AG10803 (cell line): ENCODE results near the gene EEFSEC.

Source experiments
- DNase-seq: peaks from one replicate; pipeline ENCODE4 v3.0.0; 2010; ENCODE audit warnings: low read depth
- H3K4me3 ChIP-seq: 2 replicates; pipeline ENCODE4 v1.5.1; 2011; ENCODE audit warnings: mild to moderate bottlenecking, low read length, control low read depth
- TF ChIP-seq, protein P1 (sequence below): conservative IDR thresholded peaks from 2 replicates; pipeline ENCODE4 v1.5.1; 2011; ENCODE audit warnings: mild to moderate bottlenecking, low read length, control low read depth, inconsistent platforms

The EEFSEC gene

DNA sequence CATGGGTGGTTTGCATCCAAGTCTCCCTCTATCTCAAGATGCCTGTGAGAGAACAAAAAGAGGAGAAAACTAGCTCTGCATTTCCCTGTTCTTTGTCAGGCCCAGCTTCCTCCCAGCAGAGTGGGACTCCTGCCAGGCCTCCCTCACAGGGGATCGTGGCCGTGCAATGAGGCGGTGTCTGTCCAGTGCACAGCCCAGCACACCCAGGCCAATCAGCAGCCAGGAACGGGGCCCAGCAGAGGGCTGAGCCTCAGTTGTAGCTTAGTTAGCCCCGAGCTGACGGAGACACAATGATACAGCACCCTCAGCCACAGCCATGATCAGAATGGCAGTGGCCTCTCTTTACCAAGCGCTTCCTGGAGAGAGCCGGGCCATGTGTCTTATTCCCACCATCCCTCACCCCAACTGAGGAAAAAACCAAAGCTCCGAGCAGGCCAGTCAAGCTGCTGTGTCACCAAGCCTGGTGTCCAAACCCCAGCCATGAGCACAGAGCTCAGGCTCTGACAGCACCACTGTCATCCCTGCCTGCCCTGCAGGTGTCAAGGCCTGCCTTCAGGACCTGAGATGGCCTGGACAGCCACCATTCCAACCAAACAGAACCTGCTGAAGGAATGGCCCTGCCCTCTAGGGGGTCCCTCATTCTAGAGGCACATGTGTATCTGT, 242.3 kb downstream of the EEFSEC start:
- no peak overlapping the region for H3K4me3 ChIP-seq
- TF ChIP-seq, protein P1, sequence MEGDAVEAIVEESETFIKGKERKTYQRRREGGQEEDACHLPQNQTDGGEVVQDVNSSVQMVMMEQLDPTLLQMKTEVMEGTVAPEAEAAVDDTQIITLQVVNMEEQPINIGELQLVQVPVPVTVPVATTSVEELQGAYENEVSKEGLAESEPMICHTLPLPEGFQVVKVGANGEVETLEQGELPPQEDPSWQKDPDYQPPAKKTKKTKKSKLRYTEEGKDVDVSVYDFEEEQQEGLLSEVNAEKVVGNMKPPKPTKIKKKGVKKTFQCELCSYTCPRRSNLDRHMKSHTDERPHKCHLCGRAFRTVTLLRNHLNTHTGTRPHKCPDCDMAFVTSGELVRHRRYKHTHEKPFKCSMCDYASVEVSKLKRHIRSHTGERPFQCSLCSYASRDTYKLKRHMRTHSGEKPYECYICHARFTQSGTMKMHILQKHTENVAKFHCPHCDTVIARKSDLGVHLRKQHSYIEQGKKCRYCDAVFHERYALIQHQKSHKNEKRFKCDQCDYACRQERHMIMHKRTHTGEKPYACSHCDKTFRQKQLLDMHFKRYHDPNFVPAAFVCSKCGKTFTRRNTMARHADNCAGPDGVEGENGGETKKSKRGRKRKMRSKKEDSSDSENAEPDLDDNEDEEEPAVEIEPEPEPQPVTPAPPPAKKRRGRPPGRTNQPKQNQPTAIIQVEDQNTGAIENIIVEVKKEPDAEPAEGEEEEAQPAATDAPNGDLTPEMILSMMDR: no peak
- DNase-seq: peak; percentile 9

DNA sequence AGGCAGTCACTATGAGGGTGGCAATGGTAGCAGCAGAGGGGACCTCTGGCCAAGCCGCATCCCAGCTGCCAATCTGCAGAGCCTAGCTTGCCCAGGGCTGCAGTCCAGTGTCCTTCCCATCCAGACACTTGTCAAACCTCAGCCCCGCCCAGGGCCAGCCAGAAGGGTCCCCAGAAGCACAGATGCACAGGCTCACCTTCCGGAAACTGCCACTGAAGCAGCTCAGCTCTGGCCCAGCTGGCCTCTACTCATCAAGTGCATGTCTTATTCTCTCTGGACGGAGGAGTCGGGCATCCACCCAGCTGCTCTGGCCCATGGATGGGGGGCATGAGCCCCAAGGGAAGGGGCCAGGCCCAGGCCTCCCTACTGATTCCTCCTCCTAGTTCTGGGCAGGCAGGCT, 244.2 kb downstream of the EEFSEC start:
- no peak for DNase-seq
- TF ChIP-seq, protein P1: no peak
- no peak overlapping the region for H3K4me3 ChIP-seq

DNA sequence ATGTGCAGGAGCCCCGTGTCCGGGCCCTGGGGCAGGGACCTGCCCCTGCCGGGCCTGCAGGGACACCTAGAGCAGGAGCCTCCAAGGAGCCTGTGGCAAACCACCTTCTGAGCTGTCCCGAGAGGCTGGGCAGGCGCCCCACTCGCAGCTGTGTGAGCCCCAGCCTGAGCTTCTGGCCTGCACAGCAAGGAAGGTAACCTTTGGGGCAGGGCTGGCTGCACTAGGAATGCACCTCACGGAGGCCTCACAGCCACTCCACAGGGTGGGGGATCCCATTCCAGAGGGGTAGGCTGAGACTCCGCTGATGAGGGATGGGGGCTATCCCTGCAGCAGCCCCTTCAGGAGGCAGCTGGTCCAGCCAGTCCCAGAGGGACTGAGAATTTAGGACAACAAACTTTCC, 245.3 kb downstream of the EEFSEC start:
- H3K4me3 ChIP-seq: no peak overlapping the region
- DNase-seq: no peak
- TF ChIP-seq, protein P1: no peak

DNA sequence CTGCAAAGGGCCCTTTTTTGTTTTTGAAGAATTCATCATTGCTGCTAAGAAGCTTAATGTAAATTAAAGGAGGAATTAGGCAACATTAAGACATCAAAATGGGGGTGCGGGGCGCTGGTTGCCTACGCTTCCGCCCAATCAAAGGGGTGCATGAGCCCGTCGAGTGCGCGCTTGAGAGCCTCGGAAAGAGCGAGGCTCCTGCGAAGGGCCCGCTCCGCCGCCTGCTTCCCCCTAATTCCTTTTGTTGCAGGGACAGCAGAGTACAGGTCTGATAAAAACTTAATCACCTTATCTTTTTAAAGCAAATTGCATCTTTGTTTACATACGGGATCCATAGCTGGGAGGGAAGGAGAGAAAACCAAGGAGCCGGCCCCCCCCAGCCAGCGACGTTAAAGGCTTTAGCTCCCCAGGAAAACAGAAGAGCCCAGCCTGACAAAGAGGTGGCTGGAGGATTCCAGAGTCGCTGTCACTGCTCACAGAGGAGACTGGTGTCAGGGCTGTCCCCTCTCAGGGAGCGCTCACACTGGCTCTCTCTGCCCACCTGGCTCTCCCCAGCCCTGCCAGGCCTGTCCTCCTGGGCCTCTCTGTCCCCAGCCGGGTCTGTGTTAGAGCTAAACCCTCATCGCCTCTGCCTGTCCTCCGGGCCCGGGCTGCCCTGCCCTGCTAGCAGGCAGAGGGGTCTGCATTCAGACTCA, 246.1 kb downstream of the EEFSEC start:
- no peak for DNase-seq
- TF ChIP-seq, protein P1: no peak
- H3K4me3 ChIP-seq: no peak overlapping the region

DNA sequence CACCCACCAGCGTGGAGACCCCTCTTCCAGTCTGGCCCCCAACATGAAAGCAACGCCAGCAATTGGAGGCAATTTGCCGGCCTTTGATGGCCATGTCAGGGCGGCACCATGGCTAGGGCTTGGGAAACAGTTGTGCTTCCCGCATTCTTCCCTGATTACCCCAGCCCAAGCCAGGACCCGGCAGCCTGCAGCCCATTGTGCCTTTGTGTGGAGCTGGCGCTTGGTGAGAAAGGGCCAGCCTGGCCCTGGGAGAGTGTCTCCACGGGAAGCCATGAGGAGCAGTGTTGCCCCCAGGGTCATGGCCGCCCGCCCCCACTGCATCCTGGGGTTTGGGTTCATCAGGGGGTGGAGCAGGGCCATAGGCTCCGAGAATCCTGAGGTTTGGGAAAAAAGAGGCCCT, 247.4 kb downstream of the EEFSEC start:
- DNase-seq: no peak
- H3K4me3 ChIP-seq: no peak overlapping the region
- TF ChIP-seq, protein P1: no peak

GRCh38 chr3:128402319-128402718, 249.0 kb downstream of the EEFSEC start:
- no peak for DNase-seq
- TF ChIP-seq, protein P1: no peak
- no peak overlapping the region for H3K4me3 ChIP-seq

DNA sequence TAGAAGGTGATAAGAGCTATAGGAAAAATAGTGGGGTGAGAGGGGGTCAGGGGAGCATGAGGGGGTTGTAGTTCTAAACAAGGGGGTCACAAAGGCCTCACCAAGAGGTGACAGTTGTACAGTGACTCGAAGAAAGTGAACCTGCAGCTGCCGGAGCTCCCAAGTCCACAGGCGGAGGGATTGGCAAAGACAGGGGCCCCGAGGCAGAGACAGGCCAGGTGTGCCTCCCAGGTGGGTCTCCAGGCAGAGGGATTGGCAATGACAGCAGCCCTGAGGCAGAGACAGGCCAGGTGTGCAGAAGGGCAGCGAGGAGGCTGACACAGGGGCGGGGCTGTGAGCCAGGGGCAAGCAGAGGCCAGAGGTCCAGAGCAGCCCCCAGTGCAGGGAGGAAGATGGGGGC, 249.7 kb downstream of the EEFSEC start:
- H3K4me3 ChIP-seq: no peak overlapping the region
- DNase-seq: no peak
- TF ChIP-seq, protein P1: no peak
